HFFc6 (cell line): Measurements from ENCODE around the gene SNRPE. TPM values are rescaled to one million over a fixed set of nuclear protein-coding genes. Genes with fewer than 3 reads are reported as not detected.

Source experiments
- DNase-seq: peaks from one replicate; pipeline ENCODE4 v3.0.0-alpha.2; 2018
- H3K27ac Mint-ChIP-seq: 2 replicates; pipeline ENCODE4 v1.8.0; 2020; ENCODE audit warnings: mild to moderate bottlenecking, mixed read lengths
- H3K27me3 Mint-ChIP-seq: 2 replicates; pipeline ENCODE4 v1.8.0; 2021; ENCODE audit warnings: mild to moderate bottlenecking, moderate library complexity, mixed read lengths; ENCODE audit not compliant: insufficient read depth
- H3K36me3 Mint-ChIP-seq: 2 replicates; pipeline ENCODE4 v1.8.0; 2021; ENCODE audit warnings: low read depth, mixed read lengths
- H3K4me1 Mint-ChIP-seq: 2 replicates; pipeline ENCODE4 v1.8.0; 2020; ENCODE audit warnings: low read depth, mixed read lengths
- H3K4me3 Mint-ChIP-seq: 2 replicates; pipeline ENCODE4 v1.8.0; 2020; ENCODE audit warnings: mild to moderate bottlenecking, moderate library complexity, mixed read lengths
- H3K9me3 Mint-ChIP-seq: 2 replicates; pipeline ENCODE4 v1.8.0; 2020; ENCODE audit warnings: mild to moderate bottlenecking, mixed read lengths
- CTCF ChIP-seq: fragments of 200-600 bp; sonication (generic); IDR thresholded peaks from 2 replicates; pipeline ENCODE4 v1.5.0; 2021; ENCODE audit warnings: antibody characterized with exemption, mild to moderate bottlenecking
- total RNA-seq, 6 experiments: library from RNA; stranded (reverse); fragmentation: NEBNext Ultra II Directional; extraction: Animal tissue kit (Norgen Biotek cat#: 25700); gene quantifications; 2 replicates in 1 of 6; 3 replicates in 5 of 6; pipeline ENCODE4 v1.2.3, GENCODE V29; 2021

SNRPE gene
- total RNA-seq, 6 experiments from 2014 or later: 154 to 186 (median 163) TPM

GRCh38 chr1:203911806-203912205, 50.4 kb downstream of the SNRPE start:
- Mint-ChIP-seq H3K9me3 (no peaks in the 10 kb centered on the region), H3K4me1 (peaks cover 51% of the 10 kb centered on the region), H3K27ac (no peak overlapping the region), H3K4me3 (no peak overlapping the region), H3K36me3 (no peaks in the 10 kb centered on the region), H3K27me3 (no peaks in the 10 kb centered on the region; the same call in 1 of the 2 replicates)
- DNase-seq: no peak
- TF ChIP-seq CTCF: no peak

GRCh38 chr1:203913073-203913521, 51.7 kb downstream of the SNRPE start:
- no peaks in the 10 kb centered on the region for H3K36me3 Mint-ChIP-seq
- no peak for DNase-seq
- H3K27me3 Mint-ChIP-seq: no peaks in the 10 kb centered on the region; the same call in 1 of the 2 replicates
- peaks cover 39% of the 10 kb centered on the region for H3K4me1 Mint-ChIP-seq
- no peak for TF ChIP-seq CTCF
- H3K27ac Mint-ChIP-seq: no peak overlapping the region
- no peak overlapping the region for H3K4me3 Mint-ChIP-seq
- H3K9me3 Mint-ChIP-seq: no peaks in the 10 kb centered on the region

GRCh38 chr1:203914292-203914691, 52.9 kb downstream of the SNRPE start:
- Mint-ChIP-seq H3K36me3 (no peaks in the 10 kb centered on the region), H3K27me3 (no peaks in the 10 kb centered on the region; the same call in 1 of the 2 replicates), H3K4me3 (no peak overlapping the region), H3K9me3 (no peaks in the 10 kb centered on the region), H3K27ac (no peak overlapping the region), H3K4me1 (peaks cover 39% of the 10 kb centered on the region)
- TF ChIP-seq CTCF: no peak
- DNase-seq: no peak

- no peaks in the 10 kb centered on the region; the same call in 1 of the 2 replicates for H3K27me3 Mint-ChIP-seq
- TF ChIP-seq CTCF: no peak
- H3K36me3 Mint-ChIP-seq: no peaks in the 10 kb centered on the region
- H3K9me3 Mint-ChIP-seq: no peaks in the 10 kb centered on the region
- peak overlapping the region; percentile 87 for H3K27ac Mint-ChIP-seq
- H3K4me1 Mint-ChIP-seq: peaks cover 39% of the 10 kb centered on the region
- H3K4me3 Mint-ChIP-seq: peak overlapping the region; percentile 52
- DNase-seq: peak; percentile 61
These were observed 54.4 kb downstream of the SNRPE start for GRCh38 chr1:203915811-203916210.

- TF ChIP-seq CTCF: no peak
- Mint-ChIP-seq H3K36me3 (no peaks in the 10 kb centered on the region), H3K4me3 (no peak overlapping the region), H3K27me3 (no peaks in the 10 kb centered on the region; the same call in 1 of the 2 replicates), H3K4me1 (peaks cover 36% of the 10 kb centered on the region), H3K9me3 (no peaks in the 10 kb centered on the region), H3K27ac (no peak overlapping the region)
- DNase-seq: no peak
These were observed 55.4 kb downstream of the SNRPE start for GRCh38 chr1:203916756-203917155.

Other genes starting within 250 kb of the SNRPE start
- gene ATP2B4, start 234.8 kb upstream of the SNRPE start, total RNA-seq: 100 to 1,000 TPM; 199 to 243 (median 221) TPM
- not detected for gene LAX1, start 96.4 kb upstream of the SNRPE start, total RNA-seq
- gene ZBED6, start 66.0 kb upstream of the SNRPE start, total RNA-seq: 10 to 100 TPM; 25.9 to 35.2 (median 30.5) TPM
- 10 to 100 TPM; 53.7 to 66.3 (median 59.2) TPM for gene ZC3H11A, start 66.0 kb upstream of the SNRPE start, total RNA-seq
- 10 to 100 TPM in 5 of 6 experiments, 1 to 10 TPM in 1; 9.9 to 13.5 (median 11.1) TPM for gene SOX13, start 211.5 kb downstream of the SNRPE start, total RNA-seq